Caco-2 (cell line): Measurements from ENCODE around the gene CRYBG1. TPM values are rescaled to one million over a fixed set of nuclear protein-coding genes. Genes with fewer than 3 reads are reported as not detected.

ENCODE experiments used
- BruUV-seq: library from RNA; stranded (reverse); fragments of 400-500 nt; replicated peaks from 2 replicates; lab custom pipeline; 2021; lab: Mats Ljungman, UMichigan
- CTCF ChIA-PET: fragments of 300-600 bp; sonication (Branson Sonifier 250); formaldehyde crosslinking; loops from one replicate; lab custom pipeline; 2022; ENCODE audit warnings: antibody characterized with exemption; lab: Charles Lee
- POLR2A ChIA-PET: fragments of 300-600 bp; sonication (Branson Sonifier 250); formaldehyde crosslinking; loops from one replicate; lab custom pipeline; 2022; ENCODE audit warnings: antibody characterized with exemption; lab: Charles Lee
- DNase-seq, 2 experiments: peaks; one replicate each; pipeline versions ENCODE4 v3.0.0 to v3.0.0-alpha.2; 2020 to 2022
- H3K27me3 ChIP-seq: replicated peaks from 2 replicates; pipeline ENCODE4 v1.6.0; 2011; ENCODE audit warnings: low read length; ENCODE audit not compliant: control insufficient read depth, insufficient read depth
- H3K36me3 ChIP-seq: 2 replicates; pipeline ENCODE4 v1.5.1; 2011; ENCODE audit warnings: low read length; ENCODE audit not compliant: control insufficient read depth, insufficient read depth
- H3K4me1 ChIP-seq: fragments of 250-450 bp; sonication (Bioruptor Pico); 2 replicates; pipeline ENCODE4 v1.5.1; 2020; ENCODE audit warnings: mild to moderate bottlenecking
- H3K4me3 ChIP-seq: 2 replicates; pipeline ENCODE4 v1.5.1; 2011; ENCODE audit warnings: low read depth, mild to moderate bottlenecking, control low read depth, low read length
- H3K9me3 ChIP-seq: fragments of 250-450 bp; sonication (Bioruptor Pico); 2 replicates; pipeline ENCODE4 v1.5.1; 2020; ENCODE audit warnings: mild to moderate bottlenecking, moderate library complexity
- H3K27ac Mint-ChIP-seq: one replicate; pipeline ENCODE4 v1.8.0; 2022; ENCODE audit warnings: mixed read lengths; ENCODE audit not compliant: unreplicated experiment
- H3K27me3 Mint-ChIP-seq: one replicate; pipeline ENCODE4 v1.8.0; 2022; ENCODE audit warnings: mixed read lengths; ENCODE audit not compliant: insufficient read depth, unreplicated experiment
- H3K36me3 Mint-ChIP-seq: one replicate; pipeline ENCODE4 v1.8.0; 2022; ENCODE audit warnings: mild to moderate bottlenecking, mixed read lengths; ENCODE audit not compliant: insufficient read depth, unreplicated experiment
- H3K4me1 Mint-ChIP-seq: one replicate; pipeline ENCODE4 v1.8.0; 2022; ENCODE audit warnings: low read depth, mixed read lengths; ENCODE audit not compliant: unreplicated experiment
- H3K4me3 Mint-ChIP-seq: one replicate; pipeline ENCODE4 v1.8.0; 2022; ENCODE audit warnings: mild to moderate bottlenecking, moderate library complexity, mixed read lengths; ENCODE audit not compliant: unreplicated experiment
- H3K9me3 Mint-ChIP-seq: one replicate; pipeline ENCODE4 v1.8.0; 2022; ENCODE audit warnings: mixed read lengths; ENCODE audit not compliant: unreplicated experiment
- intact Hi-C: fragments of 100-400 bp; cut with micrococcal nuclease; formaldehyde crosslinking; loops from one replicate; pipeline ENCODE4 v1.10.0; 2022; ENCODE audit not compliant: unreplicated experiment
- total RNA-seq: library from RNA; stranded (reverse); gene quantifications from 2 replicates; pipeline ENCODE4 v1.2.3, GENCODE V29; 2022
- TF ChIP-seq, protein P1 (sequence below), 2 experiments: fragments of 200-600 bp in 1 of 2; IDR thresholded peaks; 1 replicate in 1 of 2; 2 replicates in 1 of 2; pipeline versions ENCODE4 v1.5.1 to v1.8.0; 2011 to 2022; ENCODE audit warnings: antibody characterized with exemption in 1 of 2, control low read depth in 1 of 2, inconsistent platforms in 1 of 2, low read depth in 1 of 2, low read length in 1 of 2, mild to moderate bottlenecking in 1 of 2, moderate library complexity in 1 of 2; ENCODE audit not compliant: insufficient read depth in 1 of 2, severe bottlenecking in 1 of 2, unreplicated experiment in 1 of 2

CRYBG1 gene
- total RNA-seq, 1 experiment from 2014 or later, result 13.2 TPM

DNA sequence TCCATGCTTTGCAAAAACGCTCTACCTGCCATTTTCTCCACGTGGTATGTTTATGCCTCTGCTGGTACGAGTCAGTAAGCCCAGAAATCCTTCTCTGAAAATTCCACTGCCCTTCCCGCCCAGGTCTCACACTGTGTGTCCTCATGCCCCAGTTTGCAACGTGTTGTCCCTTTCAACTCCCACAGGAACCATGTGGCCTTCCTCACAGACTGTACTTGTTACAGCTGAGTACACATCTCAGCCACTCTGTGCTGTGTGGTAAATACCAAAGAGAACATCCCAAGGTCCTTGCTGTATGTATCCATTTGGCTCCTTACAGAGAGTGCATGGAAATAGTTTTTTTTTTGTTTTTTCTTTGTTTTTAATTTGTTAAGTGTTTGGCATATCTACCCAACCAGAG is 211.9 kb downstream of the CRYBG1 start:
- no peak for DNase-seq
- intact Hi-C loops, result no loop called here
- Histone ChIP-seq H3K4me1 (no peaks in the 10 kb centered on the region), H3K9me3 (no peaks in the 10 kb centered on the region), H3K36me3 (no peaks in the 10 kb centered on the region), H3K27me3 (no peaks in the 10 kb centered on the region), H3K4me3 (no peak overlapping the region)
- no peaks in the 10 kb centered on the region for H3K9me3 Mint-ChIP-seq
- no peaks in the 10 kb centered on the region for H3K27me3 Mint-ChIP-seq
- BruUV-seq, result no TSS peak
- CTCF ChIA-PET, result no interaction called here
- H3K27ac Mint-ChIP-seq, result no peak overlapping the region
- no peak overlapping the region for H3K4me3 Mint-ChIP-seq
- no peaks in the 10 kb centered on the region for H3K4me1 Mint-ChIP-seq
- POLR2A ChIA-PET, result interaction anchor here (0.5 kb wide), 1 partner anchor 1291 kb away, joined by 4 read pairs; no protein-coding TSS in a partner anchor
- TF ChIP-seq, protein P1, sequence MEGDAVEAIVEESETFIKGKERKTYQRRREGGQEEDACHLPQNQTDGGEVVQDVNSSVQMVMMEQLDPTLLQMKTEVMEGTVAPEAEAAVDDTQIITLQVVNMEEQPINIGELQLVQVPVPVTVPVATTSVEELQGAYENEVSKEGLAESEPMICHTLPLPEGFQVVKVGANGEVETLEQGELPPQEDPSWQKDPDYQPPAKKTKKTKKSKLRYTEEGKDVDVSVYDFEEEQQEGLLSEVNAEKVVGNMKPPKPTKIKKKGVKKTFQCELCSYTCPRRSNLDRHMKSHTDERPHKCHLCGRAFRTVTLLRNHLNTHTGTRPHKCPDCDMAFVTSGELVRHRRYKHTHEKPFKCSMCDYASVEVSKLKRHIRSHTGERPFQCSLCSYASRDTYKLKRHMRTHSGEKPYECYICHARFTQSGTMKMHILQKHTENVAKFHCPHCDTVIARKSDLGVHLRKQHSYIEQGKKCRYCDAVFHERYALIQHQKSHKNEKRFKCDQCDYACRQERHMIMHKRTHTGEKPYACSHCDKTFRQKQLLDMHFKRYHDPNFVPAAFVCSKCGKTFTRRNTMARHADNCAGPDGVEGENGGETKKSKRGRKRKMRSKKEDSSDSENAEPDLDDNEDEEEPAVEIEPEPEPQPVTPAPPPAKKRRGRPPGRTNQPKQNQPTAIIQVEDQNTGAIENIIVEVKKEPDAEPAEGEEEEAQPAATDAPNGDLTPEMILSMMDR (IDR thresholded peaks at IDR 0.05; ENCODE audit: insufficient read depth in 1 of 2, low read depth in 1 of 2, low read length in 1 of 2, severe bottlenecking in 1 of 2, unreplicated experiment in 1 of 2), result no peak
- no peaks in the 10 kb centered on the region for H3K36me3 Mint-ChIP-seq

DNA sequence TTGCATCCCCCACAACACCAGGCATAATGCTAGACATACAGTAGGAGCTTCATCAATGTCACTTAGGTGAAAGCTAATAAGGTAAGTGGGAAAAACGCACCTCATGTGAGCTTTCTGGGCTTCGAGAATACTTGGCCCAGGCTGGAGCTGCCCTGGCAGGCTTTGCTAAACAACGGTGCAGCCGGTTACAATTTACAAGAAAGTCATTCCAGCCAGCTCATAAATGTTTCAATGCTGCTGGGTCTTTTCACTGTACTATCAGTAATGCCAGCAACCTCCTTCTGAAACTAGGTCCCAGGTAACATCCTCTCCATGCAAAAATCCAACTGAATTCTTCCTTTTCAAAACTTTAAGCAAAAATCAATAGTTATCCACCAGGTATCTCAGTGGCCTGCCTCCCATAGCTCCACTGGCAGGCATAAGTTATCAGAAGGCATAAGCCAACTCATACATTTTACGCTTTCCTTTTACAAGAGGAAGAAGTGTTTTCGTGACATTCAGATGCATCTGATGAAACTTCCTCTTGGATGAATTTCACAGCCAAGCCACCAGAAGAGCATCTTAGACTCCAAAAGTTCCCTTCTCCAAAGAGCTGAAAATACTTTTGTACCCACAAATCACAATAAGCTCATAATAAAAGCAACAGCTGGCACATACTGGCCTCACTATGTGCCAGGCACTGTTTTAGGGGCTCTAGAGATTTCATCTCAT is 212.5 kb downstream of the CRYBG1 start:
- Histone ChIP-seq H3K36me3 (no peaks in the 10 kb centered on the region), H3K4me1 (no peaks in the 10 kb centered on the region), H3K9me3 (no peaks in the 10 kb centered on the region), H3K27me3 (no peaks in the 10 kb centered on the region), H3K4me3 (no peak overlapping the region)
- ChIA-PET CTCF (interaction anchor here (0.5 kb wide), 1 partner anchor 212 kb away, joined by 3 read pairs; the partner anchor contains the start of gene CRYBG1), POLR2A (interaction anchor here (0.5 kb wide), 1 partner anchor 1291 kb away, joined by 4 read pairs; no protein-coding TSS in a partner anchor)
- H3K36me3 Mint-ChIP-seq, result no peaks in the 10 kb centered on the region
- no peak for DNase-seq
- no TSS peak for BruUV-seq
- H3K4me3 Mint-ChIP-seq, result no peak overlapping the region
- no peaks in the 10 kb centered on the region for H3K9me3 Mint-ChIP-seq
- H3K27ac Mint-ChIP-seq, result no peak overlapping the region
- intact Hi-C loops, result no loop called here
- H3K27me3 Mint-ChIP-seq, result no peaks in the 10 kb centered on the region
- H3K4me1 Mint-ChIP-seq, result no peaks in the 10 kb centered on the region
- TF ChIP-seq, protein P1 (IDR thresholded peaks at IDR 0.05; ENCODE audit: insufficient read depth in 1 of 2, low read depth in 1 of 2, low read length in 1 of 2, severe bottlenecking in 1 of 2, unreplicated experiment in 1 of 2), result no peak

DNA sequence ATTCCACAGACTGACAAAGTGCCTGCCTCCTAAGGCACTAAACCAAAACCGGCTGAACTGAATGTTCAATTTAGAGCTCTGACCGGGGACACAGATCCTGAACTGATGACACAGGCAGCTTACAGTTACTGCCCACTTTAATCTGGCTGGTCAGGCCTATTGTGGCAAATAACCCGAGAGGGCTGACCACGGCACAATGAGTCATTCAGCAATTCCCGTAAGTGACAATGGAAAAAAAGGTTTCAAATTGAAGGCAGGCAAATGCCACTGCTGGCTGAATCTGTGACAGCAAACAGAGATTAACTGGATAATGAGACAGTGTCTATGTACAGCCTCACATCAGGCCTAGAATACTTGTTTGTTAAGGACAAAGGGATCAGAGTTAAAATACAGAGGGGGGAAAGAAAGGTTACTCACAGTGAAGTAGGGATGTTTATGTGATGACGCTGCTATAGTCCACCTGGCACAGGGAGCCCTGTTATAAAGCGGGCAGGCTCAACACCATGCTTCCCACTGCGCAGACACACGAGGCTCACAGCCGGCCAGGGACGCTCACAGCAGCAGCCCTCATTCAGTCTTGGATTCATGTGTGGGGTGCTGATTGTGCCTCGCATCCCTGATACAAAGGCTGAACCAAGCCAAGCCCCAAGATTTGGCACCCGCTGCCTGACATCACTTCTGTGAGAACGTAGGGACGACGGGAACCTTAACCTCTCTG is 214.4 kb downstream of the CRYBG1 start:
- TF ChIP-seq, protein P1 (IDR thresholded peaks at IDR 0.05; ENCODE audit: insufficient read depth in 1 of 2, low read depth in 1 of 2, low read length in 1 of 2, severe bottlenecking in 1 of 2, unreplicated experiment in 1 of 2), result no peak
- H3K9me3 ChIP-seq, result no peaks in the 10 kb centered on the region
- H3K36me3 ChIP-seq, result no peaks in the 10 kb centered on the region
- ChIA-PET CTCF (no interaction called here), POLR2A (no interaction called here)
- intact Hi-C loops, result no loop called here
- no peak overlapping the region for H3K27ac Mint-ChIP-seq
- H3K27me3 ChIP-seq, result no peaks in the 10 kb centered on the region
- H3K4me1 ChIP-seq, result no peaks in the 10 kb centered on the region
- H3K4me3 Mint-ChIP-seq, result no peak overlapping the region
- no peaks in the 10 kb centered on the region for H3K4me1 Mint-ChIP-seq
- no TSS peak for BruUV-seq
- H3K27me3 Mint-ChIP-seq, result no peaks in the 10 kb centered on the region
- no peaks in the 10 kb centered on the region for H3K36me3 Mint-ChIP-seq
- no peak overlapping the region for H3K4me3 ChIP-seq
- DNase-seq, result no peak
- H3K9me3 Mint-ChIP-seq, result no peaks in the 10 kb centered on the region
